ENCODE results near the gene WIPF3. TPM values are rescaled to one million over a fixed set of nuclear protein-coding genes. Genes with fewer than 3 reads are reported as not detected.

WIPF3 gene
- total RNA-seq, 1 experiment from 2014 or later, result 2.0 TPM

DNA sequence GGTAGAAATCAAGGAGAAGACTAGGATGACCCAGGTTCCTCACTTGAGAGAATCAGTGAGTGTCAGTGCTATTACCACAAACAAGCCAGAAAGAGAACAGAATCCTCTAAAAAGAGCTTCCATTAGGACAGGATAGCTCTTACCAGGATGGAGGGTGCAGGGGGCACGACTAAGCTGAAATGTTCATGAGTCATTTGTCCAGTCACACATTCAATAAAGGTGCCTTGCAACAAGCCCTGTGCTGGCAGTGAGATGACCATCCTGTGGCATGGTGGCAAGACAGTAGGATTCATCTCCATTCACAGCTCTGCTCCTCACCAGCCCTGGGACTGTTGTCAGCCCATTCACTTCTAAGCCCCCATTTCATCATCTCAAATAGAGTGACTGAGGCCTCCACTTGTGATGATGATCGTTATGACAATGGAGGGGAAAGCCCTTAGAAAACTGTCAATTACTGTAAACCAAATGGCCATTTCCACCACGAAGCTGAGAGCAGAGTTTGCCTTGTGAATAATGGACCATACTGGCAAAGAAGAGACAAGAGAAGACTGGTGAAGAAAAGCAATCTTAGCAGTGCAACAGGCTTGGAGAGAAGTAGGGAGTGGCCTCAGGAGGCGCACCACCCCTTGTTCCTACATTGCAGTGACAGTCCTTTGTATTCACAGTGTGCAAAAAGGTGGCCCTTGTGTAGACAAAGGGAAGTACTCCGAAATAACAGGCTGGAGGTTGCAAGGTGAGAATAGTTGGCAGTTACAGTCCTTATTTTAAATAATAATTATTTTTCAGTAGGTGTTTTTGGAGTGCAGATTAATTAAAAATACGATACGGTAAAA, 9.0 kb upstream of the WIPF3 start:
- intact Hi-C loops (cut with micrococcal nuclease; ENCODE audit: unreplicated experiment), result no loop called here
- in situ Hi-C loops (cut with HindIII; ENCODE audit: low pct_unique_long_range_greater_than_20kb, low sequenced_read_pairs), result no loop called here
- no peak for ATAC-seq
- H3K4me3 ChIP-seq (ENCODE audit: low read depth in 2 of 2, low read length in 2 of 2), result no peak overlapping the region
- TF ChIP-seq, protein P1, sequence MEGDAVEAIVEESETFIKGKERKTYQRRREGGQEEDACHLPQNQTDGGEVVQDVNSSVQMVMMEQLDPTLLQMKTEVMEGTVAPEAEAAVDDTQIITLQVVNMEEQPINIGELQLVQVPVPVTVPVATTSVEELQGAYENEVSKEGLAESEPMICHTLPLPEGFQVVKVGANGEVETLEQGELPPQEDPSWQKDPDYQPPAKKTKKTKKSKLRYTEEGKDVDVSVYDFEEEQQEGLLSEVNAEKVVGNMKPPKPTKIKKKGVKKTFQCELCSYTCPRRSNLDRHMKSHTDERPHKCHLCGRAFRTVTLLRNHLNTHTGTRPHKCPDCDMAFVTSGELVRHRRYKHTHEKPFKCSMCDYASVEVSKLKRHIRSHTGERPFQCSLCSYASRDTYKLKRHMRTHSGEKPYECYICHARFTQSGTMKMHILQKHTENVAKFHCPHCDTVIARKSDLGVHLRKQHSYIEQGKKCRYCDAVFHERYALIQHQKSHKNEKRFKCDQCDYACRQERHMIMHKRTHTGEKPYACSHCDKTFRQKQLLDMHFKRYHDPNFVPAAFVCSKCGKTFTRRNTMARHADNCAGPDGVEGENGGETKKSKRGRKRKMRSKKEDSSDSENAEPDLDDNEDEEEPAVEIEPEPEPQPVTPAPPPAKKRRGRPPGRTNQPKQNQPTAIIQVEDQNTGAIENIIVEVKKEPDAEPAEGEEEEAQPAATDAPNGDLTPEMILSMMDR (IDR thresholded peaks at IDR 0.05), result no peak
- TF ChIP-seq POLR2AphosphoS5 (IDR thresholded peaks at IDR 0.05; ENCODE audit: low read depth, low read length) (no peak), SIN3A (IDR thresholded peaks at IDR 0.05; ENCODE audit: borderline replicate concordance, insufficient read depth, low read depth, low read length) (no peak), TCF7L2 (IDR thresholded peaks at IDR 0.05; ENCODE audit: low read depth, low read length) (no peak)
- TF ChIP-seq, protein P2, sequence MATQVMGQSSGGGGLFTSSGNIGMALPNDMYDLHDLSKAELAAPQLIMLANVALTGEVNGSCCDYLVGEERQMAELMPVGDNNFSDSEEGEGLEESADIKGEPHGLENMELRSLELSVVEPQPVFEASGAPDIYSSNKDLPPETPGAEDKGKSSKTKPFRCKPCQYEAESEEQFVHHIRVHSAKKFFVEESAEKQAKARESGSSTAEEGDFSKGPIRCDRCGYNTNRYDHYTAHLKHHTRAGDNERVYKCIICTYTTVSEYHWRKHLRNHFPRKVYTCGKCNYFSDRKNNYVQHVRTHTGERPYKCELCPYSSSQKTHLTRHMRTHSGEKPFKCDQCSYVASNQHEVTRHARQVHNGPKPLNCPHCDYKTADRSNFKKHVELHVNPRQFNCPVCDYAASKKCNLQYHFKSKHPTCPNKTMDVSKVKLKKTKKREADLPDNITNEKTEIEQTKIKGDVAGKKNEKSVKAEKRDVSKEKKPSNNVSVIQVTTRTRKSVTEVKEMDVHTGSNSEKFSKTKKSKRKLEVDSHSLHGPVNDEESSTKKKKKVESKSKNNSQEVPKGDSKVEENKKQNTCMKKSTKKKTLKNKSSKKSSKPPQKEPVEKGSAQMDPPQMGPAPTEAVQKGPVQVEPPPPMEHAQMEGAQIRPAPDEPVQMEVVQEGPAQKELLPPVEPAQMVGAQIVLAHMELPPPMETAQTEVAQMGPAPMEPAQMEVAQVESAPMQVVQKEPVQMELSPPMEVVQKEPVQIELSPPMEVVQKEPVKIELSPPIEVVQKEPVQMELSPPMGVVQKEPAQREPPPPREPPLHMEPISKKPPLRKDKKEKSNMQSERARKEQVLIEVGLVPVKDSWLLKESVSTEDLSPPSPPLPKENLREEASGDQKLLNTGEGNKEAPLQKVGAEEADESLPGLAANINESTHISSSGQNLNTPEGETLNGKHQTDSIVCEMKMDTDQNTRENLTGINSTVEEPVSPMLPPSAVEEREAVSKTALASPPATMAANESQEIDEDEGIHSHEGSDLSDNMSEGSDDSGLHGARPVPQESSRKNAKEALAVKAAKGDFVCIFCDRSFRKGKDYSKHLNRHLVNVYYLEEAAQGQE (IDR thresholded peaks at IDR 0.05; ENCODE audit: insufficient read depth in 1 of 2, low read depth in 2 of 2, low read length in 1 of 2), result no peak
- no peak overlapping the region for H3K27ac ChIP-seq (ENCODE audit: low read length)
- H3K4me1 ChIP-seq (ENCODE audit: control insufficient read depth, insufficient read depth, low read length), result no peaks in the 10 kb centered on the region
- ChIA-PET POLR2A (no interaction called here), CTCF (no interaction called here)
- H3K9me3 ChIP-seq (ENCODE audit: control insufficient read depth, insufficient read depth, low read depth, low read length), result no peaks in the 10 kb centered on the region
- H3K27me3 ChIP-seq (ENCODE audit: control insufficient read depth, insufficient read depth, low read length), result peaks cover 6% of the 10 kb centered on the region; the same call in 1 of the 2 replicates
- H3K36me3 ChIP-seq (ENCODE audit: control insufficient read depth, insufficient read depth, low read length), result no peaks in the 10 kb centered on the region
- no peak for DNase-seq (ENCODE audit: low read depth, low spot score)
- no TSS peak for BruUV-seq (replicated peaks)

DNA sequence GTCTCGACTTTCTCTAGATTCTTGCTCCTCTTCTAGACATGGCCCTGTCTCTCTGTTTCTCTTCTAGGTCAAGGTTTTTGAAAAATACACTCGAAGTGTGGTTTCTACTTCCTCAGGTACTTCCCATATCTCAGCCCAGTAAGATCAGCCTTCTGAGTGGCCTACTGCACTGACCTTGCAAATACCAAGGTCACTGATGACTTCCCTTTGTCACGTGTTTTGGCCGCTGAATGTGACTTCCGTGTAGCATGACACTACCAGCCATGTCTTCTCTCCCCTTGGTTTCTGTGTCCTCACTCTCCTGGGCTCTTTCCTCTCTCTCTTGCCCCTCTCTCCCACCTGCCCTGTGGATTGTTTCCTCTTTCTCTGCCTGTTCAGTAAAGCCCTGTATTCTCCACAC, 7.9 kb upstream of the WIPF3 start:
- CTCF ChIA-PET, result no interaction called here
- H3K9me3 ChIP-seq (ENCODE audit: control insufficient read depth, insufficient read depth, low read depth, low read length), result no peaks in the 10 kb centered on the region
- POLR2A ChIA-PET, result no interaction called here
- intact Hi-C loops (cut with micrococcal nuclease; ENCODE audit: unreplicated experiment) (no loop called here), in situ Hi-C loops (cut with HindIII; ENCODE audit: low pct_unique_long_range_greater_than_20kb, low sequenced_read_pairs) (no loop called here)
- no peak overlapping the region for H3K4me3 ChIP-seq (ENCODE audit: low read depth in 2 of 2, low read length in 2 of 2)
- no TSS peak for BruUV-seq (replicated peaks)
- ATAC-seq (no peak), DNase-seq (ENCODE audit: low read depth, low spot score) (no peak)
- peaks cover 9% of the 10 kb centered on the region for H3K27me3 ChIP-seq (ENCODE audit: control insufficient read depth, insufficient read depth, low read length)
- no peaks in the 10 kb centered on the region for H3K36me3 ChIP-seq (ENCODE audit: control insufficient read depth, insufficient read depth, low read length)
- H3K27ac ChIP-seq (ENCODE audit: low read length), result no peak overlapping the region
- TF ChIP-seq POLR2AphosphoS5 (IDR thresholded peaks at IDR 0.05; ENCODE audit: low read depth, low read length), result no peak
- TF ChIP-seq TCF7L2 (IDR thresholded peaks at IDR 0.05; ENCODE audit: low read depth, low read length), result no peak
- TF ChIP-seq, protein P2 (IDR thresholded peaks at IDR 0.05; ENCODE audit: insufficient read depth in 1 of 2, low read depth in 2 of 2, low read length in 1 of 2), result no peak
- TF ChIP-seq SIN3A (IDR thresholded peaks at IDR 0.05; ENCODE audit: borderline replicate concordance, insufficient read depth, low read depth, low read length), result no peak
- TF ChIP-seq, protein P1 (IDR thresholded peaks at IDR 0.05), result no peak
- H3K4me1 ChIP-seq (ENCODE audit: control insufficient read depth, insufficient read depth, low read length), result no peaks in the 10 kb centered on the region
